Embryonic facial prominence (tissue), 1 donor: ENCODE measurements around the gene ARPC1B.
A peak's percentile ranks its signal among the peaks of the same experiment; 100 is the strongest.
"Not testable (repeated sequence)": the region's sequence is repeated elsewhere in the genome, so short reads cannot be mapped to it uniquely, and the experiment has no call there.

Source experiments
- DNase-seq: peaks from one replicate; pipeline ENCODE4 v3.0.0-alpha.2; 2016; ENCODE audit errors: extremely low spot score

Gene ARPC1B

DNA sequence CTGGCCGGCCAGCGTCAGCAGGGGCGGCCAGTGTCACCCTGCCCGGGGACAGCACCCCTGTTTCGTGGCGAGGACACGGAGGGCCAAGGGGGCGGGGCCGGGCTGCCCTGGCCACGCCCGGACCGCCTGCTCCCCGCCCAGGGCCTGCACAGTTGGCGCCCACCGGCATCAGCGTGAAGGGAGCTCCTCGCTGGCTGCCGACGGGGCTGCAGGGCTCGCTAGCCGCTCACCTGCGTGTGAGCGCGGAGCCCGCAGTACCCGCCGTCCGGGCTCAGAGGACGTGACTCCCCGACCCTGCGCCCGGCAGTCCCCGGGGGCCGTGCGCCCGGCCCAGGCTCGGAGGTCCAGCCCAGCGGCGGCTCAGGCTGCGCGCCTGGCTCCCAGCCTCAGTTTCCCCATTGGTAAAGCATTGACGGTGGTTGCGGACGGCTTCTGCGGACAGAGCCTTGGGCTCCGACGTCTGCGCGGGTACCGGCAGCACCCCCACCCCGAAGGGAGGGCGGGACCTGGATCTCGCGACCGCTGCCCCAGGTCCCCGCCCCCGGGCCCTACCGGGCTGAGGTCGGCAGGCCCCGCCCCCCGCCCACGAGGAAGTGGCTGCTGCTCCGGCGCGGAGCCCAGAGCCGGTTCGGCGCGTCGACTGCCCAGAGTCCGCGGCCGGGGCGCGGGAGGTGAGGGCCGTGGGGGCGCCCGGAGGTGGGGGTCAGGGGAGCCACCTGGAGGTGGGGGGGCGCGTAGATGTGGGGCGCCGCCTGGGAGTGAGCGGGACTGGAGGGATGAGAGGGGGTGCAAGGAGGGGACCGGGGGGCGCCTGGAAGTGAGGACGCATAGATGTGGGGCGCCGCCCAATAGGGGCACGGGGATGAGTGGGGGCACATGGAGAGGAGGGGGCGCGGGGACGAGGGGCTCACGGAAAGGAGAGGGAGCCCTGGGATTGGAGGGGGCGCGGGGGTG is at the start of gene ARPC1B:
ARPC1B (plus strand) TSS at position 620 of the 954 bp plus-strand sequence. CDS start 10,985 bp downstream, outside the sequence.
- no peak for DNase-seq

DNA sequence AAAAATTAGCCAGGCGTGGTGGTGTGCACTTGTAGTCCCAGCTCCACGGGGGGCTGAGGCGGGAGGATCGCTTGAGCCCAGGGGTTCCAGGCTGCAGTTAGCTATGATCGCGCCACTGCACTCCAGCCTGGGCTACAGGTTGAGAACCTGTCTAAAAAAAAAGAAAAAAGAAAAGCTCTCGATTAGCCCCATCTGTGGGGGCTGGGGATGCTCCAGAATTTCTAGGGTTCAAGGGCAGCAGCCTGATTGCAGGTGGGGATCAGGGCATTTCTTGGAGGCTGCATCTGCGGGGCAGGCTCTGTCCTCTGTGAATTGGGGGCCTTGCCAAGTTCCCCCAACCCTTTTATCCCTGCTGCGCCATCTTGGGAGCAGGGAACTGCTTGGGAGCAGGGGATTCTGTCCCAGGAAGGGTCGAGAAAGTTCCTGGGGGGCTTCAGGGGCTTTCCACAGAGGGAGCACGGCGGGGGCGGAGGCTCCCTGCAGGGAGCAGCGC is 49.5 kb upstream of the ARPC1B start:
- DNase-seq: no peak

DNA sequence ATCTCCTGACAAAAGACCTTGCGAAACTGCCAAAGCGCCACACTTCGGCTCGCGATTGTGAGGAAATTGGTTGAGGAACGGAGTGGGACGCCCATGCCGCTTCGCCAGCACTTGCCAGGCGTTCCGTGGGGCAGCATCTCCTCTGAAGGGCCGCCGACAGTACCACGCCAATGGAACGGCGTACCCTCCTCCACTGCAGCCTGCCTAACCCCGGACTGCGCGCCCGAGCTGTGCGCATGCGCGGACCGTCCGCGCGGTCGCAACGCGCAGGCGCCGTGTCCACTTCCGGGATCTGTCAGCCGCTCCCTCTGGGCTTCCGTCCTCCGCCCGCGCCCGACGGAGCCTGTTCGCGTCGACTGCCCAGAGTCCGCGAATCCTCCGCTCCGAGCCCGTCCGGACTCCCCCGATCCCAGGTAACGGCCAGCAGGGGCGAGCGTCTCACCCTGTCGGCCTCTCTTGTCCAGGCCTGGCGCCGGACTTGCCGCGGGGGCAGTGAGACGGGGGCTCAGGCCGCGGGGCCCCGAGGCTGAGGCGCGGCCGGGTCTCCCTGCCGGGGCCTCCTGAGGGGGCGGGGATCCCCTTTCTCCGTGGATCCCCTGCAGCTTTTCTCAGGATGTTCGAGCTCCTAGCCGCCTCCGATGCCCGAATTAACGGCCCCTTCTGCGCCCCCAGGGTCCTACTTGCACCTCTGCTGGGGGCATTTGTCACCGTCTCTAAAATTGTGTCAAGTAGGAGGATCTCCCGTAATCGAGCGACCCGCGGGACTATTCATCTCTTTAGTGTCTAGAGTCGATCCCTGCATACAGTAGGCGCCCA is 48.7 kb upstream of the ARPC1B start, which contains the start of gene ARPC1A:
ARPC1A (plus strand) TSS at position 307 of the 816 bp plus-strand sequence. CDS start 7,456 bp downstream, outside the sequence.
- peak; percentile 91 for DNase-seq

DNA sequence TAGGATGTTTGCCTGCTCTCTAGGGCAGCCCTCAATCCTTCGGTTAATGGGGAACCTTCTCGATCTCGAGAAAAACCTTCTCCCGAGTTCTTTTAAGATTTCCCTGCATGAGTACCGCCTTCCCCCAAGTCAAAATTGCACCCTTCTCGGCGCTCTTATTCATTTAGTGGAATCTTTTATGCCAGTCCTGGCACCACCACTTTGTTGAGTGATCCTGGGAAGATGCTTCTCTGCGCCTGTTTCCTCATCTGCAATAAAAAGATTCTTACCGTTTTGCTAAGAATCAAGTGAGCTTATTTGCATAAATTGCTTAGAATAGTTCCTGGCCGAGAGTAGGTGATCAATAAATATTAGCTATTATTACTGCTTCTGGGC is 48.1 kb upstream of the ARPC1B start:
- no peak for DNase-seq

DNA sequence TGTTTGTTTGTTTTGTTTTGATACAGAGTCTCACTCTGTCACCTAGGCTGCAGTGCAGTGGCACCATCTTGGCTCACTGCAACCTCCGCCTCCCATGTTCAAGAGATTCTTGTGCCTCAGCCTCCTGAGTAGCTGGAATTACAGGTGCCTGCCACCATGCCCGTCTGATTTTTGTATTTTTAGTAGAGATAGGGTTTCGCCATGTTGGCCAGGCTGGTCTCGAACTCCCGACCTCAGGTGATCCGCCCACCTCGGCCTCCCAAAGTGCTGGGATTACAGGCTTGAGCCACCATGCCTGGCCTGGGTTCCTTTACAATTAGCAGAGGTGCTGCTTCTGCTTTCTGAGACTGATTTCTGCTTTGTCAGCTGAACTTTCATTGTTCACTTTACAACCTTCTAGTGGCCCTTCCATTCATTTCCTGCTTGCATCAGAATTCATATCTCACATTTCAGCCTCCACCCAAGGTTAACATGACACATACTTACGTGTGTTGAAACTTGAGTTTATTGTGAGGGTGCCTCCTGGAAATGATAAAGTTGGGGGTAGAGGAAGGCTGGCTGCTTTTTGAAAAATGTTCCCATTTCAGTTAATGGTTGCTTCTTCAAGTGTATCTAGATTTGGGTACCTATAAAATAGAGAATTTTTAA is 44.1 kb upstream of the ARPC1B start:
- DNase-seq: not testable (repeated sequence)

DNA sequence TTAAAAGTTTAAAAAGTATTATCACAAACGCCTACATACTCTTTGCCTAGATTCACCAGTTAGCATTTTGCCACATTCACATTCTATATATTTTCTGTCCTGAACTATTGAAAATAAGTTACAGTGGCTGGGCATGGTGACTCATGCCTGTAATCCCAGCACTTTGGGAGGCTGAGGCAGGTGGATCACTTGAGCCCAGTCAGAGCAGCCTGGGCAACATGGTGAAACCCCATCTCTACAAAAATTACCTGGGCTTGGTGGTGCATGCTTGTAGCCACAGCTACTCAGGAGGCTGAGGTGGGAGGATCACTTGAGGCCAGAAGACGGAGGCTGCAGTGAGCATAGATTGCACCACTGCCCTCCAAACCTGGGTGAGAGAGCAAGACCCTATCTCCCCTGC is 43.5 kb upstream of the ARPC1B start:
- DNase-seq: no peak

DNA sequence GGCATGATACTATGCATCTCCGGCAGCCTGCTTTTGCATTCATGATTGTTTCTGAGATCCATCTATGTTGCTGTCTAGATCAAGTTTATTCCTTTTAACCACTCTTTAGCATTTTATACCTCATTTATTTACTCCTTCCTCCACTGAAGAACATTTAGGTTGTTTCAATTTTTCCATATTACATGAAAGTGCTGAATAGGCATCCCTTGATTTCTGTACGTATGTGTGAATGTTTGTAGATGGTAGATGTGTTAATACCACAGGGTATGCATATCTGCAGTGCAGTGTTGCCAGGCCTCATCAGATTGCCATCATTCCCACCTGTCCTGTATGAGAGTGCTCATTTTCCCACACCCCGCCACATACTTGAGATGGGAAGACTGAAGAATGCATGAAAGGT is 34.9 kb upstream of the ARPC1B start:
- no peak for DNase-seq

DNA sequence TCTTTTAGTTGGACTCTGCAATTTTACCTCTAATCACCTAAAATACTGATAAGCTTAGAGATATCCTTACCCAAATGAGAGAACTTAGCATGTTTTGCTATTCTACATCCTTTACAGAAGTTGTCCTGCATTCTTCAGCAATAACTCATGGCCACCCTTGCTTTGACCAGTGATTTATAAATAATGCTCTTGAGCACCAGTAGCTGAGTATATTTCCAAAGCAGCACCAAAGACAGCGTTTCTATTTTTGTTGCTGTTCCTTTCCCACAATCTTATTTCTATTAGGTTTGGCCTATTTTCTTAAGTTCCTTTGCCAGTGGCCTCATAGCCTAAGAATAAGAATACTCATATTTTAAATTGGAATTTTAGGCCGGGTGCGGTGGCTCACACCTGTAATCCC is 33.9 kb upstream of the ARPC1B start:
- DNase-seq: no peak

DNA sequence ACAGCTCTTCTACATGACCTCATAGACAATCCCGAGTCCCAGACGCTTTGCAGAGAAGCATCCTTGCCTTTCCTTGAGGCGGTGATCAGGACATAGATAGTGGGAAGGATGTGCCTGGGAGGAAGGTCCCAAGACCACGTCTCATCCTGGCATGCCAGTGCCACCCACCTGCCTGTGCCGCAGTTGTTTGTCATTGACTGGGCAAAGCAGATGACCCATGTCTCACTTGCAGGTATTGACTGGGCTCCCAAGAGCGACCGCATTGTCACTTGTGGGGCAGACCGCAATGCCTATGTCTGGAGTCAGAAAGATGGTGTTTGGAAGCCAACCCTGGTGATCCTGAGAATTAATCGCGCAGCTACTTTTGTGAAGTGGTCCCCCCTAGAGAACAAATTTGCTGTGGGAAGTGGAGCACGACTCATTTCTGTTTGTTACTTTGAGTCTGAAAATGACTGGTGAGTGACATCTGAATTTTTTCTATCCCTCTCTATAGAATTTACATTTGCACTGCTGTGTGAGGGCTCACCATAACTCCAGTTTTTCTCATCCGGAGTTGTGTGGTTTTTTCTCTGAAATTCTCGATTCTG is 30.4 kb upstream of the ARPC1B start:
- DNase-seq: no peak

DNA sequence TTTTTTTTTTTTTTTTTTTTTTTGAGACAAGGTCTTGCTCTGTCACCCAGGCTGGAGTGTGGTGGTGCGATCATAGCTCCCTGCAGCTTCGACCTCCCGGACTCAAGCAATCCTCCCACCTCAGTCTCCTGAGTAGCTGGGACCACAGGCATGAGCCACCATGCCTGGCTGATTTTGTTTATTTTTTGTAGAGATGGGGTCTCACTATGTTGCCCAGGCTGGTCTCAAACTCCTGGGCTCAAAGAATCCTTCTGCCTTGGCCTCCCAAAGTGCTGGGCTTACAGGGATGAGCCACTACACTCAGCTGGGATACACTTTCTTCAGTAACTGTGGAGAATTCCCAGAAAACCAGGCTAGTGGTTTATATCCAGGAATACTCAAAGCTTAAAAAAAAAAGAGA is 23.9 kb upstream of the ARPC1B start:
- not testable (repeated sequence) for DNase-seq

DNA sequence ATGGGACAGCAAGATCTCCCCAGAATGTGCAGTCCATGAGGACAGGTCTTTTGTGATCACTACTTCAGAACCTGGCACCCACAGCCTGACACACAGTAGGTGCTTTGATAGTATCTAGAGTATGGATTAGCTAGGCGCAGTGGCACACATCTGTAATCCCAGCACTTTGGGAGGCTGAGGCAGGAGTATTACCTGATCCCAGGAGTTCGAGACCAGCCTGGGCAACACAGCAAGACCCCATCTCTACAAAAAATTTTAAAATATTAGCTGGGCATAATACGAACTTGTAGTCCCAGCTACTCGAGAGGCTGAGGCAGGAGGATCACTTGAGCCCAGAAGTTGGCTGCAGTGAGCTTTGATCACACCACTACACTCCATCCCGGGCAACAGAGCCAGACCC is 22.3 kb upstream of the ARPC1B start:
- DNase-seq: no peak

DNA sequence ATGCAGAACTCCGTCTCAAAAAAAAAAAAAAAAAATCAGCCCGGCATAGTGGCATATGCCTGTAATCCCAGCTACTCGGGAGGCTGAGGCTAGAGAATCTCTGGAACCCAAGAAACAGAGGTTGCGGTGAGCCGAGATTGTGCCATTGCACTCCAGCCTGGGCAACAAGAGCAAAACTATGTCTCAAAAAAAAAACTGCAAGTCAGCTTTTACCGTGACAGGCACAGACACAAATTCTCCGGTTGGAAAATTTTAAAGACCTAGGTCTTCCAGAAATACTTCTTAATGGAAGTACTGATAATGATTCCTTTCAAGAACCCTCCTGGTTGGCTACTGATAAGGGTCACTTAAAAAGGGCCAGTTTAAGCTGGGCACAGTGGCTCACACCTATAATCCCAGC is 19.4 kb upstream of the ARPC1B start:
- DNase-seq: no peak

DNA sequence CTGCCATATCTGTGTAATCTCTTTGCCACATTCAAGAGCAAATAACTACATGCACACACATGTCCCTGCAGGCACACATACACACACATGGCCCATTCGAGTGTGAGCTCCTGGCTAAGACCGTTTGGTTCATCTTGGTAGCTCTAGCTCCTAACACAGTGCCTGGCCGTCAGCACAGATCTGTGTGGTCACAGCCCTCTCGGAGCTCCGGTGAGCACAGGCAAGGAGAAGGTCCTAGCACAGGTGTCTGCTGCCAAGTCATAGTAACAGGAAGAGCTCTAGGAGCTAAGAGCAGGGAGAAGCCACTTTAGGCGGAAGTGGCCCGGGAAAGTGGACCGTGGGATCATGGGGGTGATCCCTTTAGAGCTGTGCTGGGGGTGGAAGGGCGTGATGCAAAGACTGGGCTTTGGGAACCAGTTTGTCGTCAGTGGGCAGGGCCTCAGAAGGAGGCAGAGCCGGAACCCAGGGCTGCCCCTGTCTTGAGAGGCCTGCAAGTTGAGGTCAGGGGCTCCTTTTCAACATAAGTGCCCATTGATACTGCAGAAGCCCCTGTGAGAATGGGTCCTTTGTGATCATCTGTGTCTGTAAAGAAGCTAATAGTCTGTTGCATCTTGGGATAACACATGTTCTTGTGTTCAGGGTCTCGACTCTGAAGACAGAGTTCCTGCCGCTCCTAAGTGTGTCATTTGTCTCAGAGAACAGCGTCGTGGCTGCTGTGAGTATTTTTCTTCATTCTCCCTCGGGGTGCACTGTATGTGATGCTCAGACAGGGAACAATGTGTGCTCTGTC is 16.6 kb upstream of the ARPC1B start:
- no peak for DNase-seq

DNA sequence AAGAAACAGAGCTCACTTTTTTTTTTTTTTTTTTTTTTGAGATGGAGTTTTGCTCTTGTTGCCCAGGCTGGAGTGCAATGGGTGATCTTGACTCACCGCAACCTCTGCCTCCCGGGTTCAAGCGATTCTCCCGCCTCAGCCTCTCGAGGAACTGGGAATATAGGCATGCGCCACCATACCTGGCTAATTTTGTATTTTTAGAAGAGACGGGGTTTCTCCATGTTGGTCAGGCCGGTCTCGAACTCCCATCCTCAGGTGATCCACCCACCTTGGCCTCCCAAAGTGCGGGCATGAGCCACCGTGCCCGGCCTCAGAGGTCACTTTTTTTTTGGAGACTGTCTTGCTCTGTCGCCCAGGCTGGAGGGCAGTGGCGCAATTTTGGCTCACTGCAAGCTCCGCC is 16.0 kb upstream of the ARPC1B start:
- not testable (repeated sequence) for DNase-seq

DNA sequence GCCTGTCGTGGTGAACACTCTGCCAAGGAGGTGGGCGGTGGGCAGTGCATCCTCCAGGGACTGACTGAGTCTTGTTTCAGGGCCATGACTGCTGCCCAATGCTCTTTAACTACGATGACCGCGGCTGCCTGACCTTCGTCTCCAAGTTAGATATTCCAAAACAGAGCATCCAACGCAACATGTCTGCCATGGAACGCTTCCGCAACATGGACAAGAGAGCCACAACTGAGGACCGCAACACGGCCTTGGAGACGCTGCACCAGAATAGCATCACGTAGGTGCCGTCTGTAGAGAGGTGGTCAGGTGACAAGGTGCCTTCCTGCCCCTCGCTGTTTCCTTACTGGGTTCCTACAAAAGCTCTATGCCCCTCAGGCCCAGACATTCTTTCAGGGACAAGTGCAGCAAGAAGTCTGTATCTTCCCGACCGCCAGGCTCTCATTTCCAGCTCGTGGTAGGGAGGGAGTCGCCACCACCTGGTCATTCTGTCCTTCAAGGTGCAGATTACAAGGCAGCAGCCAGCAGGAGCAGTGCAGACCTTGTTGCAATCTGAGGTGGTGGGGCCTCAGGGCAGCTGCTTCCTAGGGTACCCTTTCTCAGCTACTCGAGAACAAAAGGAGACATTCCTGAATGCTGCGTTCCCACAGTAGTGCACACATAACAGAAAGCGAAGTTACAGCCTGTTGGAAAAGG is 14.9 kb upstream of the ARPC1B start:
- DNase-seq: no peak

DNA sequence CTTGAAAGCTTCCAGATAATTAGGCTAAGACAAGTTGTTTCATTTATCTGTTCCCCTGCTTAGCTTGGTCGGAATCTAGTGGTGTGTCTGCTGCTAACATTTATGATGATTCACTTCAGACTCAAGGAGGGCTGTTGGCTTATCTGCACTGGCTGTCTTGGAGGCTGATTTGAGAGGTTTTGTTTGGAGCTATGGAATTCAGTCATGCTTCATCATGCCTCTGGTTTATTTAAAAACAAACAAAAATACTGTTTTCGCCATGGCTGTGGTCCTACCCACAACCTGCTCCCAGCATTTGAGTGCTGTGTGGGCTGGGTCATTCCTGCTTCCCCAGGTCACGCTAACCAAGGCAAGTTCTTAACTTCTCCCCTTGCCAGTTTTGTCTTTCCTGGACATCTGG is 11.7 kb upstream of the ARPC1B start:
- no peak for DNase-seq

DNA sequence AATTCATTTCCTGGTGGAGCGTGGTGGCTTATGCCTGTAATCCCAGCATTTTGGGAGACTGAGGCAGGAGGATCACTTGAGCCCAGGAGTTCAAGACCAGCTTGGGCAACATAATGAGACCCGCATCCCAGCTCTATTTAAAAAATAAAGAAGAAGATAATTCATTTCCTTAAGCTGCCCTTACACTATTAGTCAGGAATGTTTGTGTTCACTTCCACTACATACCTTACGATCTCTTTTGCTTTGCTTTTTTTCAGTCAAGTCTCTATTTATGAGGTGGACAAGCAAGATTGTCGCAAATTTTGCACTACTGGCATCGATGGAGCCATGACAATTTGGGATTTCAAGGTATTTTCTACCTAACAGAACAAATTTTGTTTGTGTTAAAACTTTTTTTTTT is 11.2 kb upstream of the ARPC1B start:
- no peak for DNase-seq

DNA sequence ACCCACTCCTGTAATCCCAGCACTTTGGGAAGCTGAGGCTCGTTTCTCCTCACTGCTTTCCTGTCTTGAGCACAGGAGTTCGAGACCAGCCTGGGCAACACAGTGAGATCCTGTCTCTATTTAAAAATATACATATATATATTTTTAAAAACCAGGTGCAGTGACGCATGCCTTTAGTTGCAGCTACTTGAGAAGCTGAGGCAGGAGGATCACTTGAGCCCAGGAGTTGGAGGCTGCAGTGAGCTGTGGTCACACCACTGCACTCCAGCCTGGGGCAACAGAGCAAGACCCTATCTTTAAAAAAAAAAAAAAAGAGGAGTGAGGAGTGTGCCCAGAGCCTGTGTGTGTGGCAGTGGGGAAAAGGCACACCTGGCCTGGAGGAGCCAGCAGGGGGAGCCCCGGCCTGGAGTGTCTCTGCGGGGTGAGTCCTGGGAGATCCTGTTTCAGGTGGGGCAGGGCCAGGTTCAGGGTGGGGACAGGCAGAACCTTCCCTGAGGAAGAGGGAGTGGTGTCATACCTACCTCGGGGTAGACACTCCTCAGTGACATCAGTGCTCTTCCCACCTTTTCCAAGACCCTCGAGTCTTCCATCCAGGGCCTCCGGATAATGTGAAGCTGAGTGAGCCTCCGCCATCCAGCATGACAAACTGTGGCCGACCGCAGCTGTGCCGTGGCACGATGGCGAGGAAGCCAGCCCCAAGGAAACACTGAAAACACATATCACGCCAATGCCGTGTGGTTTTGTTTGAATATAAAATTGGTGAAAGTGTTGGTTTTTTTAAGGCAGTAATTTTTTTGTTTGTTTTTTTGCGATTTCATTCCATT is 9.0 kb upstream of the ARPC1B start:
- no peak for DNase-seq

DNA sequence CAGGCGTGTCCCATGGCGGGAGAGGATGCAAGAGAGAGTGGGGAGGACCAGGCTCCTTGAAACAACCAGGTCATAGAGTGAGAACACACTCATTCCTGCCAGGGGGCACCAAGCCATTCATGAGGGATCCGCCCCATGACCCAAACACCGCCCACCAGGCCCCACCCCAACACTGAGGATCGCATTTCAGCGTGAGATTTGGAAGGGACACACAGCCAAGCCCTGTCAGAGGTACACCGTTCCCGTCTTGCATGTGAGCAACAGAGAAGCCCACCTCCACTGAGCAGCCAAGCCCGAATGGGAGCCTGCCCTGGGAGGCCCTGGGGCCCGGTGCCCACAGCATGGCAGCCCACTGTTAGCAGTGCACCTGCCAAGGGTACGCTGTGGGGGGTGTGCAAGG is 7.9 kb upstream of the ARPC1B start:
- no peak for DNase-seq
